Activated T-cell treated with anti-CD3 and anti-CD28 coated beads, Interleukin-2, amount 50 U/mL, for 72 hours (primary cell): ENCODE measurements around the gene BCL2L12. TPM values are rescaled to one million over a fixed set of nuclear protein-coding genes. Genes with fewer than 3 reads are reported as not detected.
"Not testable (repeated sequence)": the region's sequence is repeated elsewhere in the genome, so short reads cannot be mapped to it uniquely, and the experiment has no call there.

ENCODE experiments used
- ATAC-seq, 2 donors: fragments of 150-1000 bp; cut with Tn5 transposase; replicated peaks in 1 of 2; 2 replicates each; pipeline ENCODE4 v1.10.0; 2021; ENCODE audit warnings: moderate library complexity in 2 of 2, mild to moderate bottlenecking in 1 of 2
- DNase-seq, 2 donors: peaks; one replicate each; pipeline ENCODE4 v3.0.0; 2021 to 2022; ENCODE audit warnings: mixed read lengths in 1 of 2
- H3K27ac Mint-ChIP-seq: one replicate; pipeline ENCODE4 v1.8.0; 2022; ENCODE audit warnings: mild to moderate bottlenecking, moderate library complexity, mixed read lengths
- H3K27me3 Mint-ChIP-seq: one replicate; pipeline ENCODE4 v1.8.0; 2022; ENCODE audit warnings: low read depth, mixed read lengths
- H3K36me3 Mint-ChIP-seq, 2 donors: one replicate each; pipeline ENCODE4 v1.8.0; 2022; ENCODE audit warnings: mixed read lengths in 2 of 2, mild to moderate bottlenecking in 1 of 2; ENCODE audit not compliant: insufficient read depth in 2 of 2
- H3K4me1 Mint-ChIP-seq: one replicate; pipeline ENCODE4 v1.8.0; 2022; ENCODE audit warnings: low read depth, mixed read lengths
- H3K4me3 Mint-ChIP-seq, 2 donors: one replicate each; pipeline ENCODE4 v1.8.0; 2022; ENCODE audit warnings: mild to moderate bottlenecking in 2 of 2, mixed read lengths in 2 of 2, moderate library complexity in 2 of 2
- H3K9me3 Mint-ChIP-seq, 2 donors: one replicate each; pipeline ENCODE4 v1.8.0; 2022; ENCODE audit warnings: mixed read lengths in 2 of 2
- total RNA-seq, 2 donors: library from RNA; stranded (reverse); gene quantifications; one replicate each; pipeline ENCODE4 v1.2.3, GENCODE V29; 2022

The BCL2L12 gene
- total RNA-seq, 2 donors from 2014 or later, result 80.3 to 82.6 TPM

- DNase-seq, result no peak
- Mint-ChIP-seq H3K4me3 (no peak overlapping the region), H3K27me3 (no peaks in the 10 kb centered on the region), H3K27ac (no peak overlapping the region), H3K9me3 (no peaks in the 10 kb centered on the region), H3K4me1 (no peaks in the 10 kb centered on the region), H3K36me3 (no peaks in the 10 kb centered on the region)
- peak in 1 of 2 donors; percentile 18 for ATAC-seq
Observed at GRCh38 chr19:49700563-49700962, 34.8 kb downstream of the BCL2L12 start.

- Mint-ChIP-seq H3K4me3 (no peak overlapping the region), H3K9me3 (no peaks in the 10 kb centered on the region), H3K27ac (no peak overlapping the region), H3K4me1 (no peaks in the 10 kb centered on the region), H3K27me3 (no peaks in the 10 kb centered on the region), H3K36me3 (no peaks in the 10 kb centered on the region)
- ATAC-seq (peak; percentile 26 to 65), DNase-seq (no peak)
Observed at GRCh38 chr19:49701271-49701786, 35.6 kb downstream of the BCL2L12 start.

GRCh38 chr19:49704888-49705642 is 39.3 kb downstream of the BCL2L12 start:
- Mint-ChIP-seq H3K9me3 (no peaks in the 10 kb centered on the region), H3K4me1 (no peaks in the 10 kb centered on the region), H3K36me3 (no peaks in the 10 kb centered on the region), H3K27me3 (no peaks in the 10 kb centered on the region), H3K27ac (no peak overlapping the region), H3K4me3 (no peak overlapping the region)
- ATAC-seq, result no peak
- no peak for DNase-seq

- no peak overlapping the region for H3K4me3 Mint-ChIP-seq
- no peaks in the 10 kb centered on the region for H3K27me3 Mint-ChIP-seq
- no peak for DNase-seq
- H3K36me3 Mint-ChIP-seq, result no peaks in the 10 kb centered on the region
- no peaks in the 10 kb centered on the region for H3K9me3 Mint-ChIP-seq
- no peaks in the 10 kb centered on the region for H3K4me1 Mint-ChIP-seq
- no peak overlapping the region for H3K27ac Mint-ChIP-seq
- ATAC-seq, result no peak
Observed at GRCh38 chr19:49705919-49706318, 40.2 kb downstream of the BCL2L12 start.

GRCh38 chr19:49710372-49710951 is 44.7 kb downstream of the BCL2L12 start:
- Mint-ChIP-seq H3K4me3 (no peak overlapping the region), H3K27me3 (no peaks in the 10 kb centered on the region), H3K27ac (no peak overlapping the region), H3K9me3 (peaks cover 0 to 3% of the 10 kb centered on the region in 2 donors), H3K36me3 (no peaks in the 10 kb centered on the region), H3K4me1 (no peaks in the 10 kb centered on the region)
- no peak for DNase-seq
- no peak for ATAC-seq

- ATAC-seq, result no peak
Observed at GRCh38 chr19:49712397-49712859, 46.7 kb downstream of the BCL2L12 start.

GRCh38 chr19:49713236-49713845 is 47.6 kb downstream of the BCL2L12 start:
- Mint-ChIP-seq H3K36me3 (no peaks in the 10 kb centered on the region), H3K4me3 (no peak overlapping the region), H3K4me1 (peaks cover 13% of the 10 kb centered on the region), H3K27ac (no peak overlapping the region), H3K9me3 (peaks cover 0 to 3% of the 10 kb centered on the region in 2 donors), H3K27me3 (no peaks in the 10 kb centered on the region)
- ATAC-seq, result no peak
- no peak for DNase-seq

More at GRCh38 chr19:49712397-49712859, 46.7 kb downstream of the BCL2L12 start:
- Mint-ChIP-seq H3K27me3 (no peaks in the 10 kb centered on the region), H3K27ac (no peak overlapping the region), H3K36me3 (no peaks in the 10 kb centered on the region), H3K9me3 (peaks cover 0 to 3% of the 10 kb centered on the region in 2 donors), H3K4me3 (no peak overlapping the region), H3K4me1 (peaks cover 8% of the 10 kb centered on the region)
- no peak for DNase-seq

- Mint-ChIP-seq H3K36me3 (no peaks in the 10 kb centered on the region), H3K9me3 (peaks cover 0 to 3% of the 10 kb centered on the region in 2 donors), H3K4me3 (peak overlapping the region in 1 of 2 donors; percentile 22), H3K27ac (peak overlapping the region; percentile 3), H3K4me1 (peaks cover 13% of the 10 kb centered on the region), H3K27me3 (no peaks in the 10 kb centered on the region)
- DNase-seq (no peak), ATAC-seq (peak in 1 of 2 donors; percentile 32)
Observed at GRCh38 chr19:49716154-49716553, 50.4 kb downstream of the BCL2L12 start.

GRCh38 chr19:49718511-49718910 is 52.8 kb downstream of the BCL2L12 start:
- H3K36me3 Mint-ChIP-seq, result no peaks in the 10 kb centered on the region
- DNase-seq (no peak), ATAC-seq (no peak)
- no peaks in the 10 kb centered on the region for H3K27me3 Mint-ChIP-seq
- H3K27ac Mint-ChIP-seq, result no peak overlapping the region
- H3K9me3 Mint-ChIP-seq, result peaks cover 0 to 3% of the 10 kb centered on the region in 2 donors
- H3K4me3 Mint-ChIP-seq, result peak overlapping the region; percentile 70 to 87
- peaks cover 13% of the 10 kb centered on the region for H3K4me1 Mint-ChIP-seq

- peak overlapping the region; percentile 15 for H3K27ac Mint-ChIP-seq
- peaks cover 13% of the 10 kb centered on the region for H3K4me1 Mint-ChIP-seq
- DNase-seq, result no peak
- H3K36me3 Mint-ChIP-seq, result no peaks in the 10 kb centered on the region
- ATAC-seq, result no peak
- no peak overlapping the region for H3K4me3 Mint-ChIP-seq
- no peaks in the 10 kb centered on the region for H3K27me3 Mint-ChIP-seq
- peaks cover 0 to 3% of the 10 kb centered on the region in 2 donors for H3K9me3 Mint-ChIP-seq
Observed at GRCh38 chr19:49718991-49719390, 53.3 kb downstream of the BCL2L12 start.

- not testable (repeated sequence) for H3K36me3 Mint-ChIP-seq, ATAC-seq, H3K27ac Mint-ChIP-seq, H3K9me3 Mint-ChIP-seq, DNase-seq, H3K27me3 Mint-ChIP-seq, H3K4me3 Mint-ChIP-seq
- H3K4me1 Mint-ChIP-seq, result peaks cover 13% of the 10 kb centered on the region
Observed at GRCh38 chr19:49719420-49719819, 53.7 kb downstream of the BCL2L12 start.
